Measurements from ENCODE around the gene C22orf15.

DNA sequence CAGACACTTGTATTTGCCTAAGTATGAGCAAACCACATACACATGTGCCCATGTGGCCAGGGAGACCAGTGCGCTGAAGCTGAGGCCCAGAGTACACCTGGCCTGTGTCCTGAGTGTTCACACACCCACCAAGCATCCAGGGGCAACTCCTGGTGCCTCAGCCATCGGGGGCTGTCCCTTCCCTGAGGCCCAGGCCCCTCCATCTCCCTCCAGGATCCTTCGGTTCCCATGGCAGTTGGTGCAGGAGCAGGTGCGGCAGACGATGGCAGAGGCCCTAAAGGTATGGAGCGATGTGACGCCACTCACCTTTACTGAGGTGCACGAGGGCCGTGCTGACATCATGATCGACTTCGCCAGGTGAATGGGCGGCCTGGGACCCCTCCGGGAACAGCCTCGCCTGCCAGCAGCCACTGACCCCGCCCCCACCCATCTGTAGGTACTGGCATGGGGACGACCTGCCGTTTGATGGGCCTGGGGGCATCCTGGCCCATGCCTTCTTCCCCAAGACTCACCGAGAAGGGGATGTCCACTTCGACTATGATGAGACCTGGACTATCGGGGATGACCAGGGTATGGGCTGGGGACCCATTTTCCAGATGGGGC, 17.5 kb downstream of the C22orf15 start:
- TF ChIP-seq POLR2AphosphoS5 (IDR thresholded peaks at IDR 0.05; ENCODE audit: insufficient read depth, low read depth, low read length) (no peak), POLR2A (IDR thresholded peaks at IDR 0.05; ENCODE audit: low read depth, low read length) (no peak), EZH2 (IDR thresholded peaks at IDR 0.05; ENCODE audit: borderline replicate concordance, low read depth, low read length, severe bottlenecking) (no peak), GATA2 (IDR thresholded peaks at IDR 0.05; ENCODE audit: insufficient read depth, insufficient read length, low read depth, low read length) (no peak), JUN (IDR thresholded peaks at IDR 0.05; ENCODE audit: borderline replicate concordance, insufficient read depth, insufficient read length, low read depth) (no peak), MYC (IDR thresholded peaks at IDR 0.05; ENCODE audit: low read depth, low read length) (no peak), FOS (IDR thresholded peaks at IDR 0.05; ENCODE audit: borderline replicate concordance, insufficient read depth, low read length) (no peak)
- TF ChIP-seq, protein P1, sequence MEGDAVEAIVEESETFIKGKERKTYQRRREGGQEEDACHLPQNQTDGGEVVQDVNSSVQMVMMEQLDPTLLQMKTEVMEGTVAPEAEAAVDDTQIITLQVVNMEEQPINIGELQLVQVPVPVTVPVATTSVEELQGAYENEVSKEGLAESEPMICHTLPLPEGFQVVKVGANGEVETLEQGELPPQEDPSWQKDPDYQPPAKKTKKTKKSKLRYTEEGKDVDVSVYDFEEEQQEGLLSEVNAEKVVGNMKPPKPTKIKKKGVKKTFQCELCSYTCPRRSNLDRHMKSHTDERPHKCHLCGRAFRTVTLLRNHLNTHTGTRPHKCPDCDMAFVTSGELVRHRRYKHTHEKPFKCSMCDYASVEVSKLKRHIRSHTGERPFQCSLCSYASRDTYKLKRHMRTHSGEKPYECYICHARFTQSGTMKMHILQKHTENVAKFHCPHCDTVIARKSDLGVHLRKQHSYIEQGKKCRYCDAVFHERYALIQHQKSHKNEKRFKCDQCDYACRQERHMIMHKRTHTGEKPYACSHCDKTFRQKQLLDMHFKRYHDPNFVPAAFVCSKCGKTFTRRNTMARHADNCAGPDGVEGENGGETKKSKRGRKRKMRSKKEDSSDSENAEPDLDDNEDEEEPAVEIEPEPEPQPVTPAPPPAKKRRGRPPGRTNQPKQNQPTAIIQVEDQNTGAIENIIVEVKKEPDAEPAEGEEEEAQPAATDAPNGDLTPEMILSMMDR (IDR thresholded peaks at IDR 0.05; ENCODE audit: extremely low read depth in 1 of 2, insufficient read depth in 1 of 2, low read depth in 1 of 2, low read length in 2 of 2): no peak
- TF ChIP-seq, protein P2, sequence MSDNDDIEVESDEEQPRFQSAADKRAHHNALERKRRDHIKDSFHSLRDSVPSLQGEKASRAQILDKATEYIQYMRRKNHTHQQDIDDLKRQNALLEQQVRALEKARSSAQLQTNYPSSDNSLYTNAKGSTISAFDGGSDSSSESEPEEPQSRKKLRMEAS (IDR thresholded peaks at IDR 0.05; ENCODE audit: insufficient read depth, insufficient read length): no peak
